SK-MEL-5 (cell line): Measurements from ENCODE around the gene PRKCE. TPM values are rescaled to one million over a fixed set of nuclear protein-coding genes. Genes with fewer than 3 reads are reported as not detected.

Experiments
- DNase-seq: peaks from one replicate; pipeline ENCODE4 v3.0.0-alpha.2; 2016; ENCODE audit warnings: low read depth, low spot score
- in situ Hi-C: cut with HindIII; loops from 2 replicates; pipeline ENCODE4 v1.10.0; 2016; ENCODE audit warnings: low sequenced_read_pairs, high pct_unique_total_duplicates, low pct_unique_long_range_greater_than_20kb
- total RNA-seq: library from RNA; depleted of rRNA; stranded (reverse); fragments of >200 nt; shearing (Covaris generic); gene quantifications from 2 replicates; pipeline ENCODE4 v1.2.3, GENCODE V29; 2014

Gene PRKCE
- total RNA-seq, 1 experiment from 2014 or later = 22.9 TPM

- DNase-seq = no peak
- in situ Hi-C loops = no loop called here
Measured at GRCh38 chr2:46146866-46147502, 495.5 kb downstream of the PRKCE start.

- in situ Hi-C loops = no loop called here
- no peak for DNase-seq
Measured at GRCh38 chr2:46147626-46148368, 496.3 kb downstream of the PRKCE start.

DNA sequence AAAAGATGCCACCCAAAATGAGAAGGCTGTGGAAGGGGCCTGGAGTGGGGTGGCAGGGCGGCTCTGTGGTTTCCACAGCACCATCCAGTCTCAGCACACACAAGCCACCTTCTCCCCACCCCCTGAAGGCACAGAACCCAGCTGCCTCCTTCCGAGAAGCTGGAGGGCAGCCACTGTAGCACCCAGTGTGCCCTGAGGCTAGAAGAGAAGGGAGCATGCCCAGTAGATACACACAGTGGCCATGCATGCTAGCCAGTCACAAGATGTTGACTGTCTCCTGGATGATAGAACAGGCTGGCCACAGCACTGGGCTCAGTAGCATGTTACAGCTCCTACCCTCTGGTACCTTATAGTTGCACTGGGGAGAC is 496.9 kb downstream of the PRKCE start:
- peak; percentile 26 for DNase-seq
- in situ Hi-C loops = no loop called here

DNA sequence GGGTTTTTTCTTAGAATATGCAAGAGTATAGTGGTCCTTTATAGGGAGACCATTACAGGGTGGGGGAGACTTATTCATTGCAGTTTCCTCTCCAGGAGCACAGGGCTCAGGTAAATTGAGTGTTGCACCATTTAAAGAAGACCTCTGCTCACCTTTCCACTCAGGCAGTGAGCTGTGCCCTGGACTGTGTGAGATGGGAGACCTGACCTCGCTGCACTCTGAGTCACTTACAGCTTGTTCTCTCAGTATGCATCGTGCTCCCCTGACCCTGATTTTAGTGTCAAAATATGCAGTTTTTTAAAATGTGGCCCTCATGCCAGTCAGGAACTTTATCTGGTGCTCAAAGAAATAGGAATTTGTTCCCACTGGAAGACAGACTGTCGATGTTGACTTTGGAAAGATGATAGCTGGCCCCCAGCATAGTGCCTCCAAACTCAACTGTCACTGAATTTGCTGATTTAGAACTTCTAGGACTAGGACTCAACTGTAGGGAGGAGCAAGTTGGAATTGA is 499.0 kb downstream of the PRKCE start:
- in situ Hi-C loops = no loop called here
- no peak for DNase-seq

DNA sequence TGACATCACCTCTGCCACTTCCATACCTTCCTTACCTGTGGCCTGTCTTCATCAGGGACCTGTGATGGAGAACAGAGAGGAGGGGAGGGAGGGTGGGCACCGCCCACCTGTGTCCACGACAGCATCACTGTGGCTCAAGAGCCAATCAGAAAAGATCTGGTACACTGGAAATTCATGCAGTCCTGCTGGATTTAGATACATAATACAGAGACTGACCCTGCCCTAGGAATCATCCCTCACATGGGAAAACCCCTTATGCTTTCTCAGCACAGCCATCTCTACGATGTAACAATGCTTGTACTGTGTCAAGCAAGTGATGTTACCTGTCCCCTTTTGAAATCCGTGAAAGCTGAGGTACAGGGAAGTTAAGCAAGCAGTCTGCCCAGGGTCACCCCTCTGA is 500.1 kb downstream of the PRKCE start:
- no peak for DNase-seq
- in situ Hi-C loops = no loop called here

DNA sequence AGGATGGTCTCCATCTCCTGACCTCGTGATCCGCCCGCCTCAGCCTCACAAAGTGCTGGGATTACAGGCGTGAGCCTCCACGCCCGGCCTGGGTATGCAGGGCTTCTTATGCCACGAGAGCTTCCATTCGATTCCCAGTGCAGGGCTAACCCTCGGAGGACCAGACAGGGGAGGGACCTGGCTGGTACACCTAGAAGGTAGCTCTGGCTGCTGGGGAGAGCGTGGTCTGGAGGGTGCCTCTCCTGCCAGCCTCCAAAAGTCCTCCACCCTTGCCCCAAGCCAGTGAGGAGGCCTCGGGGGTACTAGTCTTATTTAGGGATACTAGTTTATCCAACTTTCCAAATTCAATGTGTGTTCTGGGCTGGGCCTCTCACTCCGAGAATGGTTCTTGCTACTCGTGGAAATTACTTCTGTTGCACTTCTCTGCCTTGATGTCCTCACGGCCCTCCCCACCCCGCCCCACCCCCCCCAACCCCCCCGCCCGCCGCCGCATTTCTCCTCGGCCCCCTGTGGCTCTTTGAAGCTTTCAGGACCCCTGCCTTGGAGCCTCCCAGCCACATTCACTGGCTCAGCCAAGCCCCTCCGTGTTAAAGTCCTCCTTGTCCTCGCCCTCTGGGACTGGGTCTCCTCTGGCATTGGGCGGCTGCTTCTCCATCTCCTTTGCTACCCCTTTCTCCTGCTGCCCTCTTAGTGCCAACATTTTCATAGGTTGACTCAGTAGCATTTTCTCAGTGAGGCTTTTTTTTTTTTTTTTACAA is 502.7 kb downstream of the PRKCE start:
- in situ Hi-C loops = no loop called here
- no peak for DNase-seq

DNA sequence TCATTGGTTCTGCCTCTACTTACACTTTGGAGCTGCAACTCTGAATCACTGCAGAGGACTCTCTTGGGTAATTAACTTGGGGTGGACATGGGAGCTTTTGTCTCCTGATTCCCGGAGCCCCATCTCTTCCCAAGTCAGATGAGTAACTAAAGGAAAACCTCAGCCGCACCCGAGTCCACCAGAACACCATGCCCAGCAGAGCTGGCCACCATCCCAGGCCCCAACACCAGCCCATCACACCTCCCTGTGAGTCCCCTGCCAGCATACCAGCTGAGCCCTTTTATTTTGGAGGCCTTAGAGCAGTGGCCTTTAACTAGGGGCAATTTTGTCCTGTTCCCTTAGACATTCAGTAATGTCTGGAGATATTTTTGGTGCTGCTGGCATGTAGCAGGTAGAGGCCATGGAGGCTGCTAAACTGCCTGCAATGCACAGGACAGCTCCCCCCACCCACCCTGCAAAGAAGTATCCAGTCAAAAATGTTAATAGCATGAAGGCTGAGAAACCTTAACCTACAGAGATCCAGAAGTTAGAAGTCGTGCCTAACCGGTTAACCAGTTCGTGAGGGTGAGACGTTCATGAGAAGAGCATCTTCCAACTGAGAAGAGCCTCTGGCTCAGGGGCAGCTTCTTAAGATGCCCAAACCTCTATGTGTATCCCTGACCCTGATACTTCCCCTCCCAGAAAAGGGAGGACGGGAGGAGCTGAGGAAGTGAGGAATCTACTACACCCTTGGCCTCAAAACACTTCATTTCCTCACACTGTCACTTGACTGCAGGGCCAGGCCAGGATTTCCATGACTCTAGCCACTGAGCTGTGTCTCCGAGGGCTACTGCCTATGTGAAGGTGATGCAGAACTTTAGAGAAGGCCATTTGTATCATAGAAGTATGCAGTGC is 505.8 kb downstream of the PRKCE start:
- in situ Hi-C loops = no loop called here
- DNase-seq = no peak

DNA sequence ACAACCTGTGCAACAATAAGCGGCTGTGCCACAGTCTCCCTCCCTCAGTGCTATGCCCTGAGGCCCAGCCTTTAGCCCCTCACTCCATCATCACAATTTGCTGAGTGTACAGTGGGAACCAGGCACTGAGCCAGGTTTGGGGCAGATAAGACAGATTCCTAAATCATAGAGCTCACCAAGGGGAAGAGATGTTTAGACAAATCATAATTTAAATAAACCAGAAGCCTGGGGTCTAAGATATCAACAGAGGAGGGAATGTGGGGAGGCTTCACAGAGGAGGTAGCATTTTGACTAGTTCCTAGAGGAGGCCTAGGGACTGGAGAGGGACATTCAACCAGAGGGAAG is 506.5 kb downstream of the PRKCE start:
- DNase-seq = no peak
- in situ Hi-C loops = no loop called here

GRCh38 chr2:46158661-46159060 is 507.2 kb downstream of the PRKCE start:
- in situ Hi-C loops = no loop called here
- DNase-seq = no peak

DNA sequence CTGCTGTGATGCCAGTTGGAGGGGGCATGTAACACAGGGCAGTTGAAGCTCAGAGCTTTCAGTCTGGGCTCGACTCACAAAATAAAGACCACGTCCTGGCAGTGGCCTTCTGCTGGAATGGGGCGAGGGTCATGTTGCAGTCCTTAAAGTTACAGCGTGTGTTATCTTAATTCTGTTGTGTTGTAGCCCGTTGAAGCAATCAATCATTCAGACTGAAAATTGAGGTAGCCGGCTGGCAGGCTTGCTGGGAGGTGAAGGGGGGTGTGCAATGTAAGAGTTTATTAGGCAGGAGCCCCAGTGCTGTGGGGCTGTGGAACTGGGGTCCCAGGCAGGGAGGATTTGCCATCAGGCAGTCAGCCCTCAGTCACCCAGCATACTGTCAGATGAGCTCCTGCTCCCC is 508.9 kb downstream of the PRKCE start:
- in situ Hi-C loops = no loop called here
- no peak for DNase-seq

GRCh38 chr2:46161315-46161714 is 509.8 kb downstream of the PRKCE start:
- no peak for DNase-seq
- in situ Hi-C loops = no loop called here

- DNase-seq = no peak
- in situ Hi-C loops = no loop called here
Measured at GRCh38 chr2:46161911-46162310, 510.4 kb downstream of the PRKCE start.

DNA sequence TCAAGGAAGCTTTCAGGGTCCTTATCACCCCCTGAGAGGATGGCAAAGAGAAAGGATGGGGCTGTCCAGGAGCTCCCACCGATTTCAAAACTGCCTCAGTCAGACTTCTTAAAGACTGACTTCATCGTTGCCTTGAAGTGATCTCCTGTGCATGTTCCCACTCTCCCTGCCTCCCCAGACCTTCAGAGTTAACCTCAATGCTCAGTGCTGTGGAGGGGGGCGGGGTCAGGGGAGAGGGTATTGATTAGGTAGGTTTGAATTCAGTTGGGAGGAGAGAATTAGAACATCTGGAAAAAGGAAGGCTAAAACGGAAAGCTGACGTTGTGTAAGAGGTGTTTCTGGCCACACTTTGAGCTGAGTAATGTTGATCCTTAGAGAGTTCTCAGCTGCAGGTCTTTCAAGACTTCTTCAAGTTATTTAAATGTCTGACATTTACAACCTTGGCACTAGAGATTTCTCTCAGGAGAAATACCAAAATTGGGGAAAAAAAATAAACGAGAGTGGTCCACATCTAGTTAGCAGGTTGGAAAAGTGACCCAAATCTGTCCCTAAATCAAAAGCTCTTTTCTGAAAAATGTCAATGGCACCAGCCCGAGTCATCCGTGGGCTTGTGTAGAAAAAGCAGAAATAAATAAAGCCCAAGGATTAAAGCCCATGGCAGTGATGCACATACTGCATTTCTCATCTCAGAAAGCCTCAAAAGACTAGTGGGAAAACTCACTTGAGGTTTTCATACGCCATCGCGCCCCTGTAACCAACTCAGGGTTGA is 511.0 kb downstream of the PRKCE start:
- in situ Hi-C loops = no loop called here
- no peak for DNase-seq

GRCh38 chr2:46163098-46163430 is 511.6 kb downstream of the PRKCE start:
- no peak for DNase-seq
- in situ Hi-C loops = no loop called here

DNA sequence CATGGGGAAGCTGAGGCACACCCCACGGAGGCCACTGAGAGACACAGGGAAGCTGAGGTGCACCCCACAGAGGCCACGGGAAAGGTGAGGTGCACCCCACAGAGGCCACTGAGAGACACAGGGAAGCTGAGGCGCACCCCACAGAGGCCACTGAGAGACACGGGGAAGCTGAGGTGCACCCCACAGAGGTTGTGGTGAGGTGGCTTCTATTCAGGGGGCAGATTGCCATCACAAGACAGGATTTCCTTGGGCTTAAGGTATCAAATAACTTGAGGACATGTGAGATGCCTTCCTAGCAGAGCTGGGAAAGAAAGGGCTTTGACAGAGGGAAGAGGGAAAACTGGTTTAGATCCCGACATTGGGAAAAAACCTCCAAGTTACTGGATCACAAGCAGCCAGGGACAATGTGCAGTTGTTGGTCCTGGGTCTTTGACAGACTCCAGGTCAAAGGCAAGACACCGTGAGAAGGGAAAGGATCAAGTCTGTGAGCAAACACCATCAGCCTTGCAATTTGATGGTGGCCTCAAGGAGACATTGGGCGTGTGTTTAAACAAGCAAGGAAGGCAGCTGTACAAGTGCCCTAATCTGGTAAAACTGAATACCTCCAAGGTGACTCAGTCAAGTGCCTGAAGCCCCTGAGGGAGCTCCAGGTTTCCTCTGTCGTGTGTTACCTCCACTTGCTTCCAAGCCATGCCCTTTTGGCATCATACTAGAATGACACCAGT is 512.5 kb downstream of the PRKCE start:
- no peak for DNase-seq
- in situ Hi-C loops = no loop called here

- no peak for DNase-seq
- in situ Hi-C loops = no loop called here
Measured at GRCh38 chr2:46164529-46165301, 513.2 kb downstream of the PRKCE start.
